SK-N-MC (cell line): ENCODE measurements around the gene TNP1.

ENCODE experiments used
- EZH2 ChIP-seq: fragments of 200-600 bp; sonication (generic); IDR thresholded peaks from one replicate; pipeline ENCODE4 v1.6.1; 2017; ENCODE audit warnings: antibody characterized with exemption
- FOXP2 ChIP-seq: optimal IDR thresholded peaks from 2 replicates; pipeline ENCODE3; 2011; ENCODE audit warnings: mild to moderate bottlenecking, moderate library complexity; ENCODE audit not compliant: insufficient read depth; ENCODE audit errors: extremely low read length, control extremely low read depth
- POLR2AphosphoS5 ChIP-seq: IDR thresholded peaks from 2 replicates; pipeline ENCODE4 v1.6.1; 2012; ENCODE audit warnings: mild to moderate bottlenecking, low read depth, low read length, borderline replicate concordance

DNA sequence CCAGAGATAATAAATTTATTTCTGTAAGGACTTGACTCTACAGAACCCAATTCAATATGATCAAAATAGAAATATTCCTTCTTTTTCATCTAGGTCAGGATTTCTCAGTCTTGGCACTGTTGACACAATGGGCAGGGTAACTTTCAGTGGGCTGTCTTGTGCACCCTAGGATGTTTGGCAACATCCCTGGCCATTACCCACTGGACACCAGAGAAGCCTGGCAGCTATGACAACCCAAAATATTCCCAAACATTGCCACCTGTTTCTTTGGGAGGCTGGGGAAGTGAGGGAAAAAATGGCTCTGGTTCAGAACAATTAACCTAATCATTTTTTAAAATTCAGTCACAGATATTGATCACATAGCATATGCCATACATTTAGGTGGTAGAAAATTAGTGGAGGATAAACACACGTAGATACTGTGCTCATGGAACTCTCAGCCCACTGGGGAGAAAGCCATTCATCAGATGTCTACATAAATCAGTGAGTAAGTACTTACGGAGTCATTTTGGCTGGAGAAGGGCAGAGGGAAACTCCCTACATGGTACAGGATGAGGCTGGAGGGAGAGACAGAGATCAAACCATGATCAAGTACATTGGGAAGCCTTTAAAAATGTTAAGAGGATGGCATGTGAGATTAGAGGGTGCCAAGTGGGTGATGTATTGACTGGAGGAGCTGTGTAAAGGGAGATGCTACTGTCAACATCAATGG, 718 bp upstream of the TNP1 start:
- TF ChIP-seq POLR2AphosphoS5 (no peak), EZH2 (no peak), FOXP2 (no peak)
